ENCODE results near the gene NPHP3. TPM values are rescaled to one million over a fixed set of nuclear protein-coding genes. Genes with fewer than 3 reads are reported as not detected.

The NPHP3 gene
- total RNA-seq, 1 donor from 2014 or later: 23.2 TPM

GRCh38 chr3:132657869-132658747, 64.1 kb downstream of the NPHP3 start:
- Mint-ChIP-seq H3K36me3 (ENCODE audit: low read depth) (peaks cover 10% of the 10 kb centered on the region), H3K4me1 (peaks cover 35% of the 10 kb centered on the region), H3K4me3 (peak overlapping the region; percentile 97), H3K9me3 (no peaks in the 10 kb centered on the region), H3K27ac (no peak overlapping the region), H3K27me3 (no peaks in the 10 kb centered on the region)
- no peak for TF ChIP-seq CTCF (IDR thresholded peaks at IDR 0.05)
- CTCF ChIA-PET: interaction anchor here (1.6 kb wide), 1 partner anchor 16 kb away, joined by 4 read pairs; no protein-coding TSS in a partner anchor
- POLR2A ChIA-PET: interaction anchor here (0.6 to 1.7 kb wide), 2 partner anchors 65 to 817 kb away, joined by 3 to 6 read pairs; no protein-coding TSS in a partner anchor
- ATAC-seq (ENCODE audit: low read depth): no peak
- DNase-seq: no peak
- intact Hi-C loops (cut with micrococcal nuclease): loop anchor here (2.0 to 5.0 kb wide), 2 partner anchors 764 to 1005 kb away; no protein-coding TSS in a partner anchor

GRCh38 chr3:132655471-132655870, 66.7 kb downstream of the NPHP3 start:
- H3K4me3 Mint-ChIP-seq: no peak overlapping the region
- no peak overlapping the region for H3K27ac Mint-ChIP-seq
- H3K9me3 Mint-ChIP-seq: no peaks in the 10 kb centered on the region
- H3K27me3 Mint-ChIP-seq: no peaks in the 10 kb centered on the region
- ChIA-PET POLR2A (no interaction called here), CTCF (no interaction called here)
- H3K4me1 Mint-ChIP-seq: peaks cover 15% of the 10 kb centered on the region
- no peak for TF ChIP-seq CTCF (IDR thresholded peaks at IDR 0.05)
- intact Hi-C loops (cut with micrococcal nuclease): loop anchor here (5.0 kb wide), 1 partner anchor 767 kb away; no protein-coding TSS in a partner anchor
- H3K36me3 Mint-ChIP-seq (ENCODE audit: low read depth): peaks cover 6% of the 10 kb centered on the region
- no peak for ATAC-seq (ENCODE audit: low read depth)
- DNase-seq: no peak

GRCh38 chr3:132654721-132655120, 67.5 kb downstream of the NPHP3 start:
- POLR2A ChIA-PET: no interaction called here
- intact Hi-C loops (cut with micrococcal nuclease): loop anchor here (5.0 kb wide), 1 partner anchor 768 kb away; no protein-coding TSS in a partner anchor
- ATAC-seq (ENCODE audit: low read depth) (no peak), DNase-seq (no peak)
- no peaks in the 10 kb centered on the region for H3K9me3 Mint-ChIP-seq
- CTCF ChIA-PET: no interaction called here
- H3K4me1 Mint-ChIP-seq: peaks cover 15% of the 10 kb centered on the region
- no peak overlapping the region for H3K27ac Mint-ChIP-seq
- peaks cover under 1% of the 10 kb centered on the region for H3K36me3 Mint-ChIP-seq (ENCODE audit: low read depth)
- H3K4me3 Mint-ChIP-seq: no peak overlapping the region
- TF ChIP-seq CTCF (IDR thresholded peaks at IDR 0.05): no peak
- no peaks in the 10 kb centered on the region for H3K27me3 Mint-ChIP-seq

- no peaks in the 10 kb centered on the region for H3K9me3 Mint-ChIP-seq
- CTCF ChIA-PET: interaction anchor here (1.2 kb wide), 1 partner anchor 11 kb away, joined by 3 read pairs; no protein-coding TSS in a partner anchor
- POLR2A ChIA-PET: no interaction called here
- no peak overlapping the region for H3K27ac Mint-ChIP-seq
- ATAC-seq (ENCODE audit: low read depth) (no peak), DNase-seq (no peak)
- intact Hi-C loops (cut with micrococcal nuclease): no loop called here
- no peak overlapping the region for H3K4me3 Mint-ChIP-seq
- TF ChIP-seq CTCF (IDR thresholded peaks at IDR 0.05): no peak
- H3K36me3 Mint-ChIP-seq (ENCODE audit: low read depth): no peaks in the 10 kb centered on the region
- H3K4me1 Mint-ChIP-seq: peaks cover 14% of the 10 kb centered on the region
- H3K27me3 Mint-ChIP-seq: no peaks in the 10 kb centered on the region
Measured at GRCh38 chr3:132654190-132654589, 68.0 kb downstream of the NPHP3 start.

GRCh38 chr3:132652640-132653270, 69.5 kb downstream of the NPHP3 start:
- ATAC-seq (ENCODE audit: low read depth) (no peak), DNase-seq (no peak)
- Mint-ChIP-seq H3K4me3 (no peak overlapping the region), H3K36me3 (ENCODE audit: low read depth) (no peaks in the 10 kb centered on the region), H3K9me3 (no peaks in the 10 kb centered on the region), H3K4me1 (peaks cover 5% of the 10 kb centered on the region), H3K27me3 (no peaks in the 10 kb centered on the region), H3K27ac (no peak overlapping the region)
- no peak for TF ChIP-seq CTCF (IDR thresholded peaks at IDR 0.05)
- ChIA-PET CTCF (no interaction called here), POLR2A (no interaction called here)
- intact Hi-C loops (cut with micrococcal nuclease): no loop called here

Data from activated B cell treated with CpG ODN at 0.5 μM for 24 hours (primary cell).